ENCODE measurements around the gene CCDC177. TPM values are rescaled to one million over a fixed set of nuclear protein-coding genes. Genes with fewer than 3 reads are reported as not detected.

CCDC177 gene
- polyA plus RNA-seq, 1 experiment = not detected

DNA sequence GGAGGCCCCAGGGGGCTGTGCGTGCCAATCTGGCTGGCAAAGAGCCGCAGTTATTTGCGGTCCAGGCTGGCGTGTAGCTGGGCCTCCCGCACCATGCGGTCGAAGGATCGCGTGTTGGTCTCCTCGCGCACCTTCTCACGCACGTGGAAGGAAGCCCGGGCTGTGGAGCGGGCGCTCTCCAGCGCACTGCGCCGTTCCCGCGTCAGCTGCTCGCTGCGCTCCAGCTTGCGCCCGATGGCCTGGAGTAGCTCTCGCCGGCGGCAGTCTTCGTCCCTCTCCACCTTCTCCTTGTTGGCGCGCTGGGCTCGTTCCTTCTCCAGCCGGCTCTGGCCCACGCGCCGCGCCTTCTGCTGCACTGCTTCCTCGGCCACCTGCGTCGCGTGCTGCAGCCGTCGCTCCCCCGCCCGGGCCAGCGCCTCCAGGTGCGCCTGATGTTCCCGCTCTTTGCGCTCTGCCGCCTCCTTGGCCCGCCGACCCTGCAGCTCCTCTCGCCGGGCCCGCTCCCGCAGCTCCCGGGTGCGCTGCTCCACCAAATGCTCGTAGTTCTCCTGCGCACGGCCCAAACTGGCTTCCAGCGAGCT is 3.1 kb downstream of the CCDC177 start:
- H3K27me3 ChIP-seq (ENCODE audit: control insufficient read depth, insufficient read depth, low read length) = peaks cover 80% of the 10 kb centered on the region
- DNase-seq (ENCODE audit: low read depth, low spot score) = no peak
- TF ChIP-seq, protein P1, sequence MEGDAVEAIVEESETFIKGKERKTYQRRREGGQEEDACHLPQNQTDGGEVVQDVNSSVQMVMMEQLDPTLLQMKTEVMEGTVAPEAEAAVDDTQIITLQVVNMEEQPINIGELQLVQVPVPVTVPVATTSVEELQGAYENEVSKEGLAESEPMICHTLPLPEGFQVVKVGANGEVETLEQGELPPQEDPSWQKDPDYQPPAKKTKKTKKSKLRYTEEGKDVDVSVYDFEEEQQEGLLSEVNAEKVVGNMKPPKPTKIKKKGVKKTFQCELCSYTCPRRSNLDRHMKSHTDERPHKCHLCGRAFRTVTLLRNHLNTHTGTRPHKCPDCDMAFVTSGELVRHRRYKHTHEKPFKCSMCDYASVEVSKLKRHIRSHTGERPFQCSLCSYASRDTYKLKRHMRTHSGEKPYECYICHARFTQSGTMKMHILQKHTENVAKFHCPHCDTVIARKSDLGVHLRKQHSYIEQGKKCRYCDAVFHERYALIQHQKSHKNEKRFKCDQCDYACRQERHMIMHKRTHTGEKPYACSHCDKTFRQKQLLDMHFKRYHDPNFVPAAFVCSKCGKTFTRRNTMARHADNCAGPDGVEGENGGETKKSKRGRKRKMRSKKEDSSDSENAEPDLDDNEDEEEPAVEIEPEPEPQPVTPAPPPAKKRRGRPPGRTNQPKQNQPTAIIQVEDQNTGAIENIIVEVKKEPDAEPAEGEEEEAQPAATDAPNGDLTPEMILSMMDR (IDR thresholded peaks at IDR 0.05; ENCODE audit: low read depth, low read length) = no peak
- H3K27ac ChIP-seq (ENCODE audit: low read depth, low read length) = no peak overlapping the region
- H3K4me3 ChIP-seq (ENCODE audit: low read depth, low read length) = peak overlapping the region; percentile 46; the same call in 1 of the 2 replicates
- POLR2A ChIA-PET = interaction anchor here (1.2 kb wide), 1 partner anchor 18 kb away, joined by 3 read pairs; no protein-coding TSS in a partner anchor
- CTCF ChIA-PET = interaction anchor here (0.8 to 2.9 kb wide), 7 partner anchors 13 to 331 kb away, joined by 3 to 17 read pairs (median 4); no protein-coding TSS in a partner anchor
- H3K9me3 ChIP-seq (ENCODE audit: control insufficient read depth, insufficient read depth, low read length) = peaks cover 4% of the 10 kb centered on the region; the same call in 1 of the 2 replicates

DNA sequence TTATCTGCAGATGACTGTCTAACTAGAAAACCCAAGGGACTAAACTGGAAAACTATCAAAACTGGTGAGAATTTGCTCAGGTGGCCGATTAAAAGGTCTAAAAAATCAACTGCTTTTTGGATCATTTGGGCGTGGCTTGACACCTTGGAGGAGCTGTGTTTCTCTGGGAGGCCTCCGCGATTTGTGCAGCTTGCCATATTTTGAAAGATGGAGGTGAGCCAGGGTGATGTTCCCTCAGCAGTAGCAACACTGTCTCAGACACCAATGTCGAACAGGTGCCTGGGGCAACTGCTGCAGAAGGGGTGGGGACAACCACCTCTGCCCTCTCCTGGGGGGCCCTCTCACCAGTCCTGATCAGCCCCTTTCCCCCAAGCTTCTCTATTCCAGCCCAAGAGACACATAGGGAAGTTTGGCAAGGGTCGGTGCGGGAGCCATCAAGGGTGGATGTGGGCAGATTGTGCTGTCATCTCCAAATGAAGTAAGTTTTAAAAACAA is 3.8 kb downstream of the CCDC177 start:
- DNase-seq (ENCODE audit: low read depth, low spot score) = no peak
- Histone ChIP-seq H3K9me3 (ENCODE audit: control insufficient read depth, insufficient read depth, low read length) (peaks cover 4% of the 10 kb centered on the region; the same call in 1 of the 2 replicates), H3K27me3 (ENCODE audit: control insufficient read depth, insufficient read depth, low read length) (peaks cover 74% of the 10 kb centered on the region), H3K4me3 (ENCODE audit: low read depth, low read length) (no peak overlapping the region), H3K27ac (ENCODE audit: low read depth, low read length) (no peak overlapping the region)
- POLR2A ChIA-PET = no interaction called here
- TF ChIP-seq, protein P1 (IDR thresholded peaks at IDR 0.05; ENCODE audit: low read depth, low read length) = no peak
- CTCF ChIA-PET = interaction anchor here (1.2 to 2.5 kb wide), 3 partner anchors 35 to 157 kb away, joined by 3 to 10 read pairs (median 5); no protein-coding TSS in a partner anchor

DNA sequence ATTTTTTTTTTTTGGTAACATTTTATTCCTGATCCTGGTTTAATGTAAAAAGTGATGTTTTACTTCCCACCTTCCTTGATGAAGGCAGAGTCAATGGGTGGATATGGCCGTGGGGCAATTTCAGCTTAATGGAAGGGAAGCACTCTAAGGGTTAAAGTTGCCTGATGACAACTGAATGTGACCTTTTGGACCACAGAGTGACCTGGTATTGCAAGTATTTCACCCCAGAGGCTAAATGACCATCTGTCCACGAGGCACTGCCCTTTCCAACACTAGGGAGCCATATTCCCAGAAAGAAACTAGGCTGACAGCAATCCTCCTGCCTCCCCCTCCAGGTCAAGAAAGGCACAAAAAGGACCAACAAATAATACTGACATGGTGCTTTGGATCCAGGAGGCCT is 4.8 kb downstream of the CCDC177 start:
- ChIA-PET POLR2A (no interaction called here), CTCF (interaction anchor here (1.2 to 2.5 kb wide), 2 partner anchors 34 to 157 kb away, joined by 3 to 10 read pairs; no protein-coding TSS in a partner anchor)
- peaks cover 69% of the 10 kb centered on the region for H3K27me3 ChIP-seq (ENCODE audit: control insufficient read depth, insufficient read depth, low read length)
- no peak overlapping the region for H3K4me3 ChIP-seq (ENCODE audit: low read depth, low read length)
- peaks cover 4% of the 10 kb centered on the region; the same call in 1 of the 2 replicates for H3K9me3 ChIP-seq (ENCODE audit: control insufficient read depth, insufficient read depth, low read length)
- no peak overlapping the region for H3K27ac ChIP-seq (ENCODE audit: low read depth, low read length)
- no peak for DNase-seq (ENCODE audit: low read depth, low spot score)
- TF ChIP-seq, protein P1 (IDR thresholded peaks at IDR 0.05; ENCODE audit: low read depth, low read length) = no peak

DNA sequence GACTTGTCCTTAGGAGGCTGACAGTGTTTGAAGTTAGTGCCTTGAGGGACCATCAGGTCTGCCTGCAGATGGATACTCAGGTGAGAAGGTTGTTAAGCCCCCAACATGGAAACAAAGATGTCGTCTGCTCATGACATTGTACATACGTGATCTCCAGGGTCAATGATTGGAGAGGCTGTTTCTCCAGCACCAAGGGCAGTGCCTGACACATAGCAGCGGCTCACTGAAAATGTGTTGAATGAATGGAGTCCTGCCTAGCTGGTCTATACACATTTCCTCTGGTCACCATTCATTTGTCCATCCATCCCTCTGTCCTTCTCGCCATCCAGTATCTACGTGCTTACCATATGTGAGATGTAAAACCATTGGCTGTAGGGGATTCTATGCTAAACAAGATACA is 7.1 kb downstream of the CCDC177 start:
- POLR2A ChIA-PET = no interaction called here
- peaks cover under 1% of the 10 kb centered on the region; the same call in 1 of the 2 replicates for H3K9me3 ChIP-seq (ENCODE audit: control insufficient read depth, insufficient read depth, low read length)
- no peak overlapping the region for H3K27ac ChIP-seq (ENCODE audit: low read depth, low read length)
- TF ChIP-seq, protein P1 (IDR thresholded peaks at IDR 0.05; ENCODE audit: low read depth, low read length) = no peak
- H3K27me3 ChIP-seq (ENCODE audit: control insufficient read depth, insufficient read depth, low read length) = peaks cover 65% of the 10 kb centered on the region
- CTCF ChIA-PET = interaction anchor here (0.7 to 1.6 kb wide), 4 partner anchors 16 to 32 kb away, joined by 3 to 4 read pairs (median 3); no protein-coding TSS in a partner anchor
- no peak for DNase-seq (ENCODE audit: low read depth, low spot score)
- no peak overlapping the region for H3K4me3 ChIP-seq (ENCODE audit: low read depth, low read length)

DNA sequence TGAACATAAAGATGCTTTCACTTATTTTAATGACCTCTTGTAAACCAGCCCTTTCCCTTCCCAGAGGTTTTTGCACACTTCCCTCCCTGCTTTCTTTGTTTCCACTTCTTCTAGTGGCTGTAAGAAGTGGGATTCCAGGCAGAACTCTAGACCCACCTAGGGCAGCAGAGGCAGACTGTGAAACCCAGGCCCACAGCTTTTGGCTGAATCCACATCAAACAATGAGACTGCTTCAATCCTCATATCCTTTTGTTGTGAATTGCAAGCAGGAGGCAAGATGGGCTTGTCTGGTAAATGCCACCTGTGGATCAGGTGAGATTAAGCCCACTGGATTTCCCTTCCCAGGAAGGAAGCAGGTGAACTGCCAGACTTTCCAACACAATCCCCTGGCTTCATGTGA is 12.8 kb downstream of the CCDC177 start:
- DNase-seq (ENCODE audit: low read depth, low spot score) = no peak
- ChIA-PET CTCF (interaction anchor here (0.9 to 2.8 kb wide), 2 partner anchors 14 to 24 kb away, joined by 3 to 16 read pairs; no protein-coding TSS in a partner anchor), POLR2A (no interaction called here)
- H3K9me3 ChIP-seq (ENCODE audit: control insufficient read depth, insufficient read depth, low read length) = no peaks in the 10 kb centered on the region
- H3K27me3 ChIP-seq (ENCODE audit: control insufficient read depth, insufficient read depth, low read length) = peaks cover 45% of the 10 kb centered on the region
- no peak overlapping the region for H3K4me3 ChIP-seq (ENCODE audit: low read depth, low read length)
- no peak overlapping the region for H3K27ac ChIP-seq (ENCODE audit: low read depth, low read length)
- TF ChIP-seq, protein P1 (IDR thresholded peaks at IDR 0.05; ENCODE audit: low read depth, low read length) = no peak

Data from AG04450 (cell line).